ENCODE data around the gene CCL1.

DNA sequence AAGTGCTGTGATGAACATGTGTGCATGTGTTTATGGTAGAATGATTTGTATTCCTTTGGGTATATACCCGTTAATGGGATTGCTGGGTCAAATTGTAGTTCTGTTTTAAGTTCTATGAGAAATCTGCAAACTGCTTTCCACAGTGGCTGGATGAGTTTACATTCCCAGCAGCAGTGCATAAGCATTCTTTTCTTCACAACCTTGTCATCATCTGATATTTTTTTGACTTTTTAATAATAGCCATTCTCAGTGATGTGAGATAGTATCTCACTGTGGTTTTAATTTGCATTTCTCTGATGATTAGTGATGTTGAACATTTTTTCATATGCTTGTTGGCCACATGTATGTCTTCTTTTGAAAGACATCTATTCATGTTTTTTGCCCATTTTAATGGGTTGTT, 25.3 kb downstream of the CCL1 start:
- TF ChIP-seq, protein P1, sequence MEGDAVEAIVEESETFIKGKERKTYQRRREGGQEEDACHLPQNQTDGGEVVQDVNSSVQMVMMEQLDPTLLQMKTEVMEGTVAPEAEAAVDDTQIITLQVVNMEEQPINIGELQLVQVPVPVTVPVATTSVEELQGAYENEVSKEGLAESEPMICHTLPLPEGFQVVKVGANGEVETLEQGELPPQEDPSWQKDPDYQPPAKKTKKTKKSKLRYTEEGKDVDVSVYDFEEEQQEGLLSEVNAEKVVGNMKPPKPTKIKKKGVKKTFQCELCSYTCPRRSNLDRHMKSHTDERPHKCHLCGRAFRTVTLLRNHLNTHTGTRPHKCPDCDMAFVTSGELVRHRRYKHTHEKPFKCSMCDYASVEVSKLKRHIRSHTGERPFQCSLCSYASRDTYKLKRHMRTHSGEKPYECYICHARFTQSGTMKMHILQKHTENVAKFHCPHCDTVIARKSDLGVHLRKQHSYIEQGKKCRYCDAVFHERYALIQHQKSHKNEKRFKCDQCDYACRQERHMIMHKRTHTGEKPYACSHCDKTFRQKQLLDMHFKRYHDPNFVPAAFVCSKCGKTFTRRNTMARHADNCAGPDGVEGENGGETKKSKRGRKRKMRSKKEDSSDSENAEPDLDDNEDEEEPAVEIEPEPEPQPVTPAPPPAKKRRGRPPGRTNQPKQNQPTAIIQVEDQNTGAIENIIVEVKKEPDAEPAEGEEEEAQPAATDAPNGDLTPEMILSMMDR (IDR thresholded peaks at IDR 0.05): no peak
- no peak for TF ChIP-seq POLR2A (IDR thresholded peaks at IDR 0.05)
